T-helper 9 cell (primary cell): ENCODE data around the gene CCDC194.
"Not testable (repeated sequence)": the region's sequence is repeated elsewhere in the genome, so short reads cannot be mapped to it uniquely, and the experiment has no call there.

Experiments used
- DNase-seq: peaks from one replicate; pipeline ENCODE4 v3.0.0-alpha.2; 2020

The CCDC194 gene

DNA sequence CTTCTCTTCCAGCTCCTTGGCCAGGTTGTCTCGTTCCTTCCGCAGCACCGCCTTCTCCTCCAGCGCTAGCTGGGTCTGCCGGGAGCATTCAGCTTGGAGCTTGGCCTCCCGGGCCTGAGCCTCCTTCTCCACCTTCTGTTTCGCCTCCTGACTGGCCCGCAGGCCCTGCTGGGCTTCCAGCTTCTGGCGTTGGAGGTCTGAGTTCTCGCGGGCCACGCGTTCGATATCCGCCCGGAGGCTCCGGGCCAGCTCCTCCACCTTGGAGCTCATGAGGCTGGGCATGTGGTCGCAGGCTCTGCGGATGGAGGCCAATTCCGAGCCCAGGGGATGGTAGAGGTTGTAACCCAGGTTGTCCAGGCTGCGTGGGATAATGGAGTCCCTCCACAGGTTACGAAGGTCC is 28.6 kb downstream of the CCDC194 start:
- no peak for DNase-seq

DNA sequence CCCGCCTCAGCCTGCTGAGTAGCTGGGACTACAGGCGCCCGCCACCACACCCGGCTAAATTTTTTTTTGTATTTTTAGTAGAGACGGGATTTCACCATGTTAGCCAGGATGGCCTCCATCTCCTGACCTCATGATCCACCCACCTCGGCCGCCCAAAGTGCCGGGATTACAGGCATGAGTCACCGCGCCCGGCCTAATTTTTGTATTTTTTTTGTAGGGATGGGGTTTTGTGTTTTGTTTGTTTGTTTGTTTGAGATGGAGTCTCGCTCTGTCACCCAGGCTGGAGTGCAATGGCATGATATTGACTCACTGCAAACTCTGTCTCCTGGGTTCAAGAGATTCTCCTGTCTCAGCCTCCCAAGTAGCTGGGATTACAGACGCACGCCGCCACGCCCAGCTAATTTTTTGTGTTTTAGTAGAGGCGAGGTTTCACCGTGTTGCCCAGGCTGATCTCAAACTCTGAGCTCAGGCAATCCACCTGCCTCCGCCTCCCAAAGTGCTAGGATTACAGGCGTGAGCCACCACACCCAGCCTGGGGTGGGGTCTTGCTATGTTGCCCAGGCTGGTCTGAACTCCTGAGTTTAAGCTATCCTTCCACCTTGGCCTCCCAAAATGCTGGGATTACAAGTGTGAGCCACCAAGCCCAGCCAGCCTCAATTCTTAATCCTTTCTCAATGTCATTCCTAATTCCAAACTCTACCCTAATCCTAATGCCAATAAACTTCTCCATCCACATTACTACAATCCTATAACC is 30.0 kb downstream of the CCDC194 start:
- DNase-seq: not testable (repeated sequence)

DNA sequence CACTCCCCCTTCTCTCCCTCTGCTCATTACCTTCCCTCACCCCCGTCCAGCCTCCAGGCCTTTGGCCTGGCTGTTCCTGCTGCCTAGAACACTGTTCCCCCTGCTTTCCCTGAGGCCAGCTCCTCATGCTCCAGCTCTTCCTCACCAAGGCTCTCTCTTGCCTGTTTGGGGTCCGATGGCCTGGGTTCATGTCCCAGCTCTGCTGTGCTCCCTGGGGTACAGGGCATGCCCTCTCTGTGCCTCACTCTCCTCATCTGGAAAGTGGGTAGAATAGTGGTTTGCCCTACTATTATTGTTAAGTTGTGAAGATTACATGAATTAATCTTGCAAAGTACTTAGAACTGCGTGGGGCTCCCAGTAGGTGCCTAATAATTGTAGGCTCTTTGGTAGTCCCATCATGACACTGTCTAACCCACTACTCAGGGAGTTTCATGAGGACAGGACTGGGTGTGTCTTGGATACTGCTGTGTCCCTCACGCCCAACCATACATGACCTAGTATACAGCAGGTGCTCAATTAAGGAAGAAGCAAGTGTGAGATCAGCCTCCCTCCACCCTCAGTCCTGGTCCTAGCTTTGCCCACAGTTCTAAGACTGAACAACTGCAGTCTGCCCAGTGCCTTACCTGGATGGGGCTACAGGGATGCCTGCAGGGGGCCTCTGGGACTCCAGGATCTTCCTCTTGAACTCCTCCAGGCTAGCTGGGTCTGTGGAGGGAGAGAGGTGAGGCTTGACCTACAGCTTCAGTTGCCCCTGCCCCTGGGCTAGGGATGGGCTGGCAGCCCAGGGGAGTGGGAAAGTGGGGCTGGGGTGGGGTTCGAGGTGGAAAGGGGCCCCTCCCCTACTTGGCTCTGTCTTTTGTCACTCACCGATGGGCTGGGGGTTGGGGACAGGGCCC is 33.8 kb downstream of the CCDC194 start:
- no peak for DNase-seq

DNA sequence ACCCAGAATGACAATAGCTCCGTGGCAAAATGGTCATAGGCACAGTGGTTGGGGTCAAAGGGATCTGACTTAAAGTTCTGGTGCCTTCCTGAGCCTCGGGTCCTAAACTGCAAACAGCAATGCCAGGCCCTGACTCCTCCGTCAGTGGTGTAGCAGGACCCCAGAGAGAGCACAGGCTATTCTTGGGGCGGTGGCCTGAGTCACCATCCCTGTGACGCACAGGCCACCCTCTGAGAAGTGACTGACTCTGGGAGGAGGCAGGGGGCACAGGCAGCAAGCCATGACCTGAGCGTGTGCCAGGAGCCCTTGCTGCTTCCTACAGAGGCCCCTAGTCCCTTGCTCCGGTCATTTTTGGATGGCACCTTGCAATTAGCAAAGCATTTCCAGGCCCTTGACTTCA is 35.6 kb downstream of the CCDC194 start:
- DNase-seq: no peak

DNA sequence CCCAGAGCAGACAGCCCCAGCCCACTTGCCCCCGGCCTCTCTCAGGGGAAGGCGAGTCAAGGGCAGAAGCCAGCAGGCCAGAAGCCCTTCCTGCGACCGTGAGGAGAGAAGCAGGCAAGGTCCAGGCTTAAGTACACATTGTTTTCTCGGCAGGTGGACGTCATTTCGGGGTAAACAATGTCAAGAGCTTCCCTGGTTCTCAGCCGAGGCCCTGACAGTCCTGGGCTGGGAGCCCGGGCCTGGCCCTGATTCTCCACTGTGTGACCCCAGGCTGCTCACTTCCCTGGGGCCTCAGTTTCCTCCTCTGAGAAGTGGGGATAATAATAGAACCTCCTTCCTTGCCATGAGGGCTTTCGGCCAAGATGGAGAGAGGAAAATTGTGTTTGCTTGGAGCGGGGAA is 36.3 kb downstream of the CCDC194 start:
- no peak for DNase-seq

DNA sequence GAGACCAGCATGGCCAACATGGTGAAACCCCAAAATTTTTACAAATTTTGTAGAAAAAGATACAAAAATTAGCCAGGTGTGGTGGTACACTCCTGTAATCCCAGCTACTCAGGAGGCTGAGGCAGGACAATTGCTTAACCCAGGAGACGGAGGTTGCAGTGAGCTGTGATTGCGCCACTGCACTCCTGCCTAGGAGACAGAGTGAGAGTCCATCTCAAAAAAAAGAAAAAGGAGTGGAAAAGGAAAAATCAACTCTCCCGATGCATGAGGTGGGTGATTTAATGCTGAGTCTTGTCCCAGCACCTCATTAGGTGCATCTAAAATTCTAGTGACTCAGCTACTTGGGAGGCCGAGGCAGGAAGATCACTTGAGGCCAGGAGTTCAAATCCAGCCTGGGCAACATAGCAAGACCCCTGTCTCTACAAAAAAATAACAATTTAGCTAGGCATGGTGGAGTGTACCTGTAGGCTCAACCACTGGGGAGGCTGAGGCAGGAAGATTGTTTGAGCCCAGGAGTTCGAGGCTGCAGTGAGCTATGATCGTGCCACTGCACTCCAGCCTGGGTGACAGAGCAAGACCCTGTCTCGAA is 36.8 kb downstream of the CCDC194 start:
- no peak for DNase-seq

DNA sequence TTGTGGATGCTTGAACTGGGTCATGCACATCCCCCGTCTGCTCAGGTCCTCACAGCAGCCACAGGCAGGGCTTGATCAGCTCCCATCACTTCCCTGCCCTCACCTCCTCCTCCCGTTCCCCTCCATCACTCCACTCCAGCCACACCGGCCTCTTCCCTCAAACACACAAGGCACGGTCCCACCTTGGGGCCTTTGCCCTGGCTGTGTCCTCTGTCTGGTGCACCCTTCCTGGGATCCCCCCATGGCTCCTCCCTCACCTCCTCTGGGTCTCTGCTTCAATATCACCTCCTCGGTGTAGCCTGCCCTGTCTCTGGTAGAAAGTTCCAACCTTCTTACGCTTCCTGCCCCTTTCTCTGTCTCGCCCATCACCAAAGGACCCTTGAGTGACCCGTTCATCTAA is 40.6 kb downstream of the CCDC194 start:
- no peak for DNase-seq

DNA sequence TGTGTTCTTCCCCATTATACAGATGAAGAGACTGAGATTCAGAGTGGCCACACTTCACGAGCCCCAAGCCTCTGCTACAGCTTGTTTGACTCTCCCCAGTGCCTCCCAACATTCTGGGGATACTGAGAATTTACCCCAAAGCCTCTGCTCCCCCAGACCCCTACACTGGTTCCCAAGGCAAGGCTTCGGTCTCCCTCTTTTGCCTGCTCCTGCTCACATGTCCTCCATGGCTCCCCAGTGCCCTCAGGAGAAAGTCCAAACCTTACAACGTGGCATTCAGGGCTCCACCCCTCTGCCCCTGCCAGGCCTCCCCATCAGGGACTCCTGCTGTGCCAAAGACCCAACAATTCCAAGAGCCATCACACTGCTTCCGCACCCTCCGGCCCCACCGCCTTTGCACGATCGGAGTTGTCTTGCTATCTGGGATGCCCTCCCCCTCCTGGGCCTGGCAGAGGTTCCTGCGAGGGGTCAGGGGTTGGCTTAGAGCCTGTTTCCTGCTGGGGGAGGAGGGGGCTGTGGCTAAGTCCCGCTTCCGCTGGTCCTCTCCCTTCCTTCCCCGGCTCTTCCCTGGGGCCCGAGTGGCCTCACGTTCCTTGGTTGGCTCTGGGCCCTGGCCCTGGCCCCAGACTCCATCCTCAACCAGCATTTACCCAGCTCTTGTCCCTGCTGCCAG is 41.3 kb downstream of the CCDC194 start:
- no peak for DNase-seq

DNA sequence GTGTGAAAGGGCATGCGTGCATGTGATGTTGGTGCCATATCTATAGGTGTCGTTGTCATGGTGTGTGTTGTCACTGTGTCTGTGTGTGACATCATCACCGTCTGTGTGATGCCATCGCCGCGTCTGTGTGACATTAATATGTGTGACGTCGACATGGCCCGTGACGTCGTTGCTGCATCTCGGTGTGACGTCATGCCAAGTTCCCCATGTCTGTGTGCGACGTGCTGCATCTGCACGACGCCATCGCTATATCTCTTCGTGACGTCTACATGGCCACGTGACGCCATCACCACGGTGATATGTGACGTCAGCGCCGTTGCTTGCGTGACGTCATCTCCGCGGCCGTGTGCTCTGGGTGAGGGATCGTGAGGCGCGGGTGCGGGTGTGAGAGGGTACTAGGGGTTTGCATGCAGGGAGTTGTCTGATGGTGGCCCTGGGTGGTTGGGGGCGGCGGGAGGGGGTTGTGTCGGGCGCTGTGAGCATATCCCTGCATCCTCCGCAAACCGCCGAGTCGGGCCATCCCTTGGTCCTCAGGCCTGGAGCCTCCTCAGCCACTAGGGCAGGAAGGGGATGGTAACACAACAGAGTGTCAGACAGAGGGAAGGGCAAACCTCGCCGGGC is 42.1 kb downstream of the CCDC194 start:
- DNase-seq: no peak

DNA sequence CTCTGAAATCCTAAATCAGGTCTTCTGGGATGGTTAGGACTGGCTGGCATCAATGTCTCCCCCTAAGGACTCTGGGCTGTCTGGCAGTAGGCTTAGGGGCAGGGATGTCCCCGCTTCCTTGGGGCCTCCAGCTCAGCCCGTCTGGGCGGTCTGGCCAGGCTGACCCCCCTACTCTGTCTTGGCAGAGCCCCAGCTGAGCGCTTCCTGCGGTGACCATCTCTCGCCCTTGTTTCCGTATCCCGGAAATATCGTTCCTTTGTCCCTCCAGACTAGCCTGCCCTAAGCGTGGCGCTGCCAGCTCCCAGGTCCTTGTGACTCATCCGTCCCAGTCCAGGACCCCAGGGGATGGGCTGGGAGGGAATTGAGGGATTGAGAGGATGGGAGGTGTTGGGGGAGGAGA is 45.3 kb downstream of the CCDC194 start:
- DNase-seq: no peak

DNA sequence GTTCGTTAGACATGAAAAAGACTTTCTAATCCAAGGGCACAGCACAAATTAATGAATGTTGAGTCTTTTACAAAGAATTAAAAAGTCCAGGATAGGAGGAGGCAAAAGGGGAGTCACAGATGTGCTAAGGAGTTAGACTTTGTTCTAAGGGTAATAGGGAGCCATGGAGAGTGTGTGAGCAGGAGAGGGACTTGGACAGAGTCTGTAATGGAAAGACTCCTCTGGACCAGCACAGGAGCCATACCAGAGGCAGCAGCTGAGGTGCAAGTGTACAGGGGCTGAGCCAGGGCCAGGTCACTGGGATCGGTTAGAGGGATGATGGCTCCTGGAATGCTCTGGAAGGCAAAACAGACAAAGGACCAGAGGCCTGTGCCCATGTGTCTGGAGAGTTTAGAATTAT is 46.1 kb downstream of the CCDC194 start:
- no peak for DNase-seq

DNA sequence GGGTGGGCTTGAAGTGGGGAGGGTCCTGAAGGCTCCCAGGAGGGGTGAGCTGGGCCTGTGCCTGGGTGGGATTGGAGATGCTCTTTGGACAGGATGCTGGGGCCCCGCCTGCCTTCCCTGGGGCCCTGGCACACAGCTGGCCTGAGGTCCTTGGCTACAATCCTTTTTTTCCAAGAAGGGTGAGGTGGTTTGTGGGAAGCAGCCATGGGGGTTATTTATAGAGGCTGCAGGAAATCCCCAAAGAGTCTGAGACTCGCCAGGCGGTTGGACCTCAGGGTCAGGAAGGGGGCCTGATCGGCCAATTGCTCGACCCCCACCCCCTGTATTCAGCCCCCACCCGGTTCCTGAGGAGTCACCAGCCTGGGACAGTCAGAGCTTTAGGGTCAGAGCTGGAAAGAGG is 46.6 kb downstream of the CCDC194 start:
- DNase-seq: no peak

DNA sequence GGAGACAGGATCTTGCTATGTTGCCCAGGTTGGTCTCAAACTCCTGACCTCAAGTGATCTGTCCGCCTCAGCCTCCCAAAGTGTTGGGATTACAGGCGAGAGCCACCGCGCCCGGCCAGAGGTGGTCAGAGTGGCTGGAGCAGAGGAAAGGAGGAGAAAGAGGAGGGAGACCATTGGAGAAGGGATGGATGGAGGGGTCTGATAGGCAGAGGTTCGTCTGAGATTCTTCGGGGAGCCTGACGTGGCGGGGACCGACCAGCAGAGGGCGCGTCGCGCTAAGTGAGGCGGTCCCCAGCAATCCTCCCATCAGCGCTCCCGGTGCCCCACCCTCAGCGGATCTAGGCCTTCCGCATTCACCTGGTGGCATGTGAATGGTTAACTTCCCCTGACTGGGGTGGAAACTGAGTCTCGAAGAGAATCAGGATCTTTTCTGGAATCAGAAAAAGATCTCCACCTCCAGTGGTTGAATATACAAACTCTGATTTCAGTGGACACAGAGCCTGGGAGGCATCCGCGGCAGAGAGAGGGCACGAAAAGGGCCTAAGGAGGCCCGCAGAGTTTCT is 47.8 kb downstream of the CCDC194 start:
- peak; percentile 76 for DNase-seq

DNA sequence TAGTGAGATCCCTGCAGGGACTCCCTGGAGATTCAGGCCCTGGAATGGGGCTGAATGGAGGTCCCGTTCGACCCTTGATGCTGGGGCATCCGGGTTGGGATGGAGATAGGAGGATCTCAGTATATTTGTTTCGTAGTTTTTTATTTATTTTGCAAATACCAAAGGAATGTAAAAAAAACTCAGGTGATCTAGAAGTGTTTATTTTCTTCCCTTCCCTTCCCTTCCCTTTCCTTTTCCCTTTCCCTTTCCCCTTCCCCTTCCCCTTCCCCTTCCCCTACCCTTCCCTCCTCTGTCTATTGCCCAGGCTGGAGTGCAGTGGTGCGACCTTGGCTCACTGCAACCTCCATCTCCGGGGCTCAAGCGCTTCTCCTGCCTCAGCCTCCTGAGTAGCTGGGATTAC is 52.2 kb downstream of the CCDC194 start:
- DNase-seq: no peak

DNA sequence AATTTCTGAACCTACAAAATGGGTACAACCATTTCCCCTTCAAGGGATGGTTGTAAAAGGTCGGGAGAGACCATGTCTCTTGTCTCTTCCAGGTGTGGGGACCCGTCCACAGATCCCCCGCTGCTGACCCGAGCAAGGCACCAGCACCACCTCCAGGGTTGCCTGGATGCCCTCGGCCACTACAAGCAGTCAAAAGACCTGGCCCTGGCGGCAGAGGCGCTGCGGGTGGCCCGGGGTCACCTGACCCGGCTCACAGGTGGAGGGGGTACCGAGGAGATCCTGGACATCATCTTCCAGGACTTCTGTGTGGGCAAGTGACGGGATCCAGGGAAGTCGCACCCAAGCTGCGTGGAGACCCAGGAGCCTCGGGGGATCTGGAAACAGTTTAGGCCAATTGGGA is 52.6 kb downstream of the CCDC194 start:
- DNase-seq: no peak

DNA sequence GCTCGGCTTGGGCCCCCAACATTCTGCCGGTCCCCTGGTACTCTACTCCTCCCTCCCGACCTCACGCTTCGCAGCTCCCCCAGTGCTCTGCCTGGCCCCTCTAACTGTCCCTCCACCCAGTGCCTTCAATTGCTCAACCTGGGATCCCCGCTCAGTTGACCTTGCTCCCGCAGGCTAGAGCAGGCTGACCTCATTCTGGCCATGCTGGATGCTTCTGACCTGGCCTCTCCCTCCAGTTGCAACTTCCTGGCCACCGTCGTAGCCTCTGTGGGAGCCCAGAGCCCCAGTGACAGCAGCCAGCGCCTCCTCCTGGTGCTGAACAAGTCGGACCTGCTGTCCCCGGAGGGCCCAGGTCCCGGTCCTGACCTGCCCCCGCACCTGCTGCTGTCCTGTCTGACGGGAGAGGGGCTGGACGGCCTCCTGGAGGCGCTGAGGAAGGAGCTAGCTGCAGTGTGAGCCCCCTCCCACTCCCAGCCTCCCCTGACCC is 53.1 kb downstream of the CCDC194 start:
- no peak for DNase-seq
